Sigmoid colon (tissue), 4 donors: ENCODE measurements around the gene TINCR.

Experiments used
- EP300 ChIP-seq, 4 donors: sonication (generic); formaldehyde crosslinking; IDR thresholded peaks; one replicate each; pipeline ENCODE4 v1.6.1; 2017; ENCODE audit warnings: antibody characterized with exemption in 4 of 4
- POLR2AphosphoS5 ChIP-seq, 4 donors: sonication (generic); formaldehyde crosslinking; IDR thresholded peaks; one replicate each; pipeline ENCODE4 v1.6.1; 2017; ENCODE audit warnings: antibody characterized with exemption in 4 of 4
- TF ChIP-seq, protein P1 (sequence below), 4 experiments: fragments of 450-650 bp in 3 of 4; fragments of 200-600 bp in 1 of 4; IDR thresholded peaks; one replicate each; pipeline ENCODE4 v1.5.1; 2016 to 2019; ENCODE audit warnings: antibody characterized with exemption in 4 of 4, mild to moderate bottlenecking in 3 of 4, moderate library complexity in 2 of 4

DNA sequence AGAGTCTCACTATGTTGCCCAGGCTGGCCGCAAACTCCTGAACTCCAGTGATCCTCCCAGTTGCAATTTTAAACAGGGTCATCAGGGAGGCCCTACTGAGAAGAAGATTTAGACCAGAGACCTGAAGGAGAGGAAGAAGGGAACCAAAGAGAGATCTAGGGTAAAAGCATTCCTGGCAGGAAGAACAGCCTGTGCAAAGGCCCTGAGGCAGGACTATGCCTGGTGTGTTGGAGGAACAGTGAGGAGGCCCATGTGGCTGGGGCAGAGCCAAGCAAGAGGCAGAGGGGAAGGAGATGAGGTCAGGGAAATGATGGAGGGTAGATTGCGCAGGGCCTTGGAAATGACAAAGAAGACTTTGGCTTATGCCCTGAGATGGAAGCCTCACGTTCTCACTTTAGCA lies 34.5 kb downstream of the TINCR start:
- TF ChIP-seq POLR2AphosphoS5 (IDR thresholded peaks at IDR 0.05), result no peak
- TF ChIP-seq, protein P1, sequence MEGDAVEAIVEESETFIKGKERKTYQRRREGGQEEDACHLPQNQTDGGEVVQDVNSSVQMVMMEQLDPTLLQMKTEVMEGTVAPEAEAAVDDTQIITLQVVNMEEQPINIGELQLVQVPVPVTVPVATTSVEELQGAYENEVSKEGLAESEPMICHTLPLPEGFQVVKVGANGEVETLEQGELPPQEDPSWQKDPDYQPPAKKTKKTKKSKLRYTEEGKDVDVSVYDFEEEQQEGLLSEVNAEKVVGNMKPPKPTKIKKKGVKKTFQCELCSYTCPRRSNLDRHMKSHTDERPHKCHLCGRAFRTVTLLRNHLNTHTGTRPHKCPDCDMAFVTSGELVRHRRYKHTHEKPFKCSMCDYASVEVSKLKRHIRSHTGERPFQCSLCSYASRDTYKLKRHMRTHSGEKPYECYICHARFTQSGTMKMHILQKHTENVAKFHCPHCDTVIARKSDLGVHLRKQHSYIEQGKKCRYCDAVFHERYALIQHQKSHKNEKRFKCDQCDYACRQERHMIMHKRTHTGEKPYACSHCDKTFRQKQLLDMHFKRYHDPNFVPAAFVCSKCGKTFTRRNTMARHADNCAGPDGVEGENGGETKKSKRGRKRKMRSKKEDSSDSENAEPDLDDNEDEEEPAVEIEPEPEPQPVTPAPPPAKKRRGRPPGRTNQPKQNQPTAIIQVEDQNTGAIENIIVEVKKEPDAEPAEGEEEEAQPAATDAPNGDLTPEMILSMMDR (IDR thresholded peaks at IDR 0.05), result no peak
- no peak for TF ChIP-seq EP300 (IDR thresholded peaks at IDR 0.05)
